HG03103 (cell line): ENCODE results near the gene TRIM26.

Source experiments
- ATAC-seq: cut with Tn5 transposase; IDR thresholded peaks from one replicate; pipeline ENCODE4 v1.9.1; 2021; ENCODE audit warnings: low read depth; ENCODE audit not compliant: unreplicated experiment

Gene TRIM26

GRCh38 chr6:30211306-30211705, 1.9 kb downstream of the TRIM26 start:
- ATAC-seq, result no peak

GRCh38 chr6:30207619-30208295, 5.4 kb downstream of the TRIM26 start:
- ATAC-seq, result no peak

GRCh38 chr6:30206799-30207618, 6.2 kb downstream of the TRIM26 start:
- no peak for ATAC-seq

- ATAC-seq, result no peak
Measured at GRCh38 chr6:30206152-30206551, 7.1 kb downstream of the TRIM26 start.

GRCh38 chr6:30204116-30204515, 9.1 kb downstream of the TRIM26 start:
- ATAC-seq, result no peak

- ATAC-seq, result no peak
Measured at GRCh38 chr6:30202366-30202765, 10.8 kb downstream of the TRIM26 start.

- ATAC-seq, result no peak
Measured at GRCh38 chr6:30200551-30201281, 12.5 kb downstream of the TRIM26 start.

GRCh38 chr6:30198166-30199084, 14.8 kb downstream of the TRIM26 start:
- ATAC-seq, result no peak

- no peak for ATAC-seq
Measured at GRCh38 chr6:30196376-30196775, 16.8 kb downstream of the TRIM26 start.

- no peak for ATAC-seq
Measured at GRCh38 chr6:30195951-30196350, 17.3 kb downstream of the TRIM26 start.

GRCh38 chr6:30194797-30195690, 18.2 kb downstream of the TRIM26 start:
- ATAC-seq, result no peak

GRCh38 chr6:30192076-30192475, 21.1 kb downstream of the TRIM26 start:
- no peak for ATAC-seq

GRCh38 chr6:30188541-30188940, 24.7 kb downstream of the TRIM26 start:
- ATAC-seq, result no peak

GRCh38 chr6:30185846-30186484, 27.2 kb downstream of the TRIM26 start:
- ATAC-seq, result no peak

- no peak for ATAC-seq
Measured at GRCh38 chr6:30184417-30185031, 28.7 kb downstream of the TRIM26 start.

- no peak for ATAC-seq
Measured at GRCh38 chr6:30180145-30180544, 33.1 kb downstream of the TRIM26 start.

GRCh38 chr6:30178837-30179236, 34.4 kb downstream of the TRIM26 start:
- no peak for ATAC-seq

GRCh38 chr6:30175765-30176164, 37.4 kb downstream of the TRIM26 start:
- no peak for ATAC-seq
